SK-N-SH (cell line): ENCODE measurements around the gene CHD5. TPM values are rescaled to one million over a fixed set of nuclear protein-coding genes. Genes with fewer than 3 reads are reported as not detected.

ENCODE experiments used
- CTCF ChIA-PET: fragments of 300-600, 350-600 bp; formaldehyde crosslinking; extraction: SDS; loops from one replicate; lab custom pipeline; 2021; lab: Yijun Ruan, JAX
- POLR2A ChIA-PET: fragments of 350-600 bp; sonication (Branson Sonifier 250); formaldehyde crosslinking; extraction: SDS; loops from one replicate; lab custom pipeline; 2020; ENCODE audit warnings: antibody characterized with exemption, inconsistent platforms; lab: Yijun Ruan, JAX
- DNase-seq: peaks from one replicate; pipeline ENCODE4 v3.0.0; 2012
- H2AFZ ChIP-seq: fragments of 200-600 bp; sonication (generic); 2 replicates; pipeline ENCODE4 v1.8.1; 2016; ENCODE audit warnings: antibody characterized with exemption, mild to moderate bottlenecking, low read depth
- H3F3A ChIP-seq: fragments of 200-600 bp; sonication (generic); replicated peaks from 2 replicates; pipeline ENCODE3; 2016; ENCODE audit warnings: antibody characterized with exemption, mild to moderate bottlenecking; ENCODE audit not compliant: insufficient read depth
- H3K27ac ChIP-seq, 2 experiments: fragments of 200-500 bp in 1 of 2; fragments of 200-600 bp in 1 of 2; sonication (Bioruptor generic) in 1 of 2; sonication (generic), shearing (Covaris generic) in 1 of 2; 2 replicates each; pipeline versions ENCODE4 v1.5.1 to v1.6.1; 2014 to 2016; ENCODE audit warnings: low read depth in 2 of 2, inconsistent platforms in 1 of 2, low read length in 1 of 2, mild to moderate bottlenecking in 1 of 2, mixed read lengths in 1 of 2
- H3K27me3 ChIP-seq: fragments of 200-600 bp; sonication (generic), shearing (Covaris generic); 2 replicates; pipeline ENCODE4 v1.6.1; 2016; ENCODE audit warnings: mixed run types; ENCODE audit not compliant: insufficient read depth
- H3K36me3 ChIP-seq, 2 experiments: fragments of 200-500 bp in 1 of 2; fragments of 200-600 bp in 1 of 2; sonication (Bioruptor generic) in 1 of 2; sonication (generic) in 1 of 2; replicated peaks in 1 of 2; 2 replicates each; pipeline versions ENCODE3 to v1.5.1; 2014 to 2016; ENCODE audit warnings: low read length in 1 of 2, mild to moderate bottlenecking in 1 of 2; ENCODE audit not compliant: insufficient read depth in 2 of 2, control insufficient read depth in 1 of 2
- H3K4me1 ChIP-seq, 2 experiments: fragments of 200-500 bp in 1 of 2; fragments of 200-600 bp in 1 of 2; sonication (Bioruptor generic) in 1 of 2; sonication (generic), shearing (Covaris generic) in 1 of 2; 2 replicates each; pipeline versions ENCODE4 v1.5.1 to v1.6.1; 2014 to 2016; ENCODE audit warnings: low read depth in 1 of 2, low read length in 1 of 2, mixed run types in 1 of 2; ENCODE audit not compliant: insufficient read depth in 2 of 2, control insufficient read depth in 1 of 2
- H3K4me2 ChIP-seq: fragments of 200-600 bp; sonication (generic), shearing (Covaris generic); 2 replicates; pipeline ENCODE4 v1.6.1; 2017; ENCODE audit warnings: mixed run types
- H3K4me3 ChIP-seq, 2 experiments: fragments of 200-500 bp in 1 of 2; fragments of 200-600 bp in 1 of 2; sonication (Bioruptor generic) in 1 of 2; sonication (generic), shearing (Covaris generic) in 1 of 2; 2 replicates each; pipeline versions ENCODE4 v1.5.1 to v1.8.1; 2014 to 2016; ENCODE audit warnings: low read depth in 2 of 2, inconsistent platforms in 1 of 2, low read length in 1 of 2, mild to moderate bottlenecking in 1 of 2, mixed read lengths in 1 of 2, moderate library complexity in 1 of 2
- H3K79me2 ChIP-seq: fragments of 200-600 bp; sonication (generic); 2 replicates; pipeline ENCODE4 v1.8.1; 2017; ENCODE audit warnings: mild to moderate bottlenecking; ENCODE audit not compliant: insufficient read depth
- H3K9ac ChIP-seq: fragments of 200-600 bp; sonication (generic); 2 replicates; pipeline ENCODE4 v1.6.1; 2017; ENCODE audit warnings: mixed run types
- H3K9me2 ChIP-seq: fragments of 200-600 bp; sonication (generic); 2 replicates; pipeline ENCODE4 v1.6.1; 2017; ENCODE audit warnings: mixed run types
- H3K9me3 ChIP-seq: fragments of 200-600 bp; sonication (generic); 2 replicates; pipeline ENCODE4 v1.6.1; 2017; ENCODE audit warnings: mixed run types, mild to moderate bottlenecking, moderate library complexity
- H4K20me1 ChIP-seq: fragments of 200-600 bp; sonication (generic); 2 replicates; pipeline ENCODE4 v1.6.1; 2017; ENCODE audit warnings: mild to moderate bottlenecking, mixed run types; ENCODE audit not compliant: insufficient read depth
- CHD2 ChIP-seq: fragments of 150-350 bp; IDR thresholded peaks from 2 replicates; pipeline ENCODE4 v1.6.1; 2018; ENCODE audit warnings: low read length; ENCODE audit not compliant: partially characterized antibody
- ELF1 ChIP-seq: IDR thresholded peaks from 2 replicates; pipeline ENCODE4 v1.4.0; 2012
- EP300 ChIP-seq, 2 experiments: IDR thresholded peaks; 2 replicates each; pipeline versions ENCODE4 v1.4.0 to v1.6.1; 2012; ENCODE audit warnings: borderline replicate concordance in 1 of 2, low read depth in 1 of 2, low read length in 1 of 2
- FOSL2 ChIP-seq: IDR thresholded peaks from 2 replicates; pipeline ENCODE4 v1.4.0; 2012; ENCODE audit warnings: low read depth, mild to moderate bottlenecking, moderate library complexity, borderline replicate concordance
- PBX3 ChIP-seq: IDR thresholded peaks from 2 replicates; pipeline ENCODE4; 2012
- TAF1 ChIP-seq: IDR thresholded peaks from 2 replicates; pipeline ENCODE4 v1.6.1; 2012; ENCODE audit warnings: low read depth, mild to moderate bottlenecking, low read length, moderate library complexity, borderline replicate concordance
- TEAD4 ChIP-seq: IDR thresholded peaks from 2 replicates; pipeline ENCODE4 v1.4.0; 2012; ENCODE audit warnings: mild to moderate bottlenecking, borderline replicate concordance; ENCODE audit not compliant: insufficient read depth
- USF1 ChIP-seq: IDR thresholded peaks from 2 replicates; pipeline ENCODE4 v1.4.0; 2012; ENCODE audit warnings: low read depth, borderline replicate concordance
- WGBS: methylation state at CpG from one replicate; pipeline ENCODE4 v1.1.6; 2017; ENCODE audit warnings: low lambda C conversion rate; 5-methylcytosine and 5-hydroxymethylcytosine counted together
- polyA plus RNA-seq, 3 experiments: library from polyadenylated mRNA; depleted of rRNA; stranded (reverse); fragments of >200 nt; gene quantifications; 2 replicates each; pipeline ENCODE4 v1.2.3, GENCODE V29; 2012
- TF ChIP-seq, protein P1 (sequence below): fragments of 150-350 bp; IDR thresholded peaks from 2 replicates; pipeline ENCODE4 v1.6.1; 2017; ENCODE audit warnings: antibody characterized with exemption, low read length, low read depth, borderline replicate concordance

CHD5 gene
- polyA plus RNA-seq, 1 of the 3 experiments (the other 2 are of a cell fraction) = 0.26 TPM

- Histone ChIP-seq H3K27ac (no peak overlapping the region), H3F3A (no peaks in the 10 kb centered on the region), H3K4me3 (no peak overlapping the region), H3K36me3 (peaks cover 0 to 11% of the 10 kb centered on the region in 2 experiments), H3K9ac (no peak overlapping the region), H3K4me2 (no peak overlapping the region), H3K9me2 (no peaks in the 10 kb centered on the region), H3K4me1 (peaks cover 0 to 18% of the 10 kb centered on the region in 2 experiments; a peak in 1 of 4 replicates), H3K9me3 (no peaks in the 10 kb centered on the region), H3K79me2 (no peaks in the 10 kb centered on the region), H4K20me1 (no peaks in the 10 kb centered on the region), H2AFZ (no peak overlapping the region), H3K27me3 (no peaks in the 10 kb centered on the region)
- CTCF ChIA-PET = interaction anchor here (0.7 to 5.1 kb wide), 17 partner anchors 9 to 267 kb away, joined by 3 to 43 read pairs (median 6); partner anchors contain the start of gene RPL22
- no peak for DNase-seq
- POLR2A ChIA-PET = interaction anchor here (1.4 to 1.6 kb wide), 3 partner anchors 9 to 34 kb away, joined by 3 to 6 read pairs (median 4); partner anchors contain the start of gene ICMT
- TF ChIP-seq, protein P1, sequence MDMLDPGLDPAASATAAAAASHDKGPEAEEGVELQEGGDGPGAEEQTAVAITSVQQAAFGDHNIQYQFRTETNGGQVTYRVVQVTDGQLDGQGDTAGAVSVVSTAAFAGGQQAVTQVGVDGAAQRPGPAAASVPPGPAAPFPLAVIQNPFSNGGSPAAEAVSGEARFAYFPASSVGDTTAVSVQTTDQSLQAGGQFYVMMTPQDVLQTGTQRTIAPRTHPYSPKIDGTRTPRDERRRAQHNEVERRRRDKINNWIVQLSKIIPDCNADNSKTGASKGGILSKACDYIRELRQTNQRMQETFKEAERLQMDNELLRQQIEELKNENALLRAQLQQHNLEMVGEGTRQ = no peak
- no peak for TF ChIP-seq TEAD4
- TF ChIP-seq TAF1 = no peak
- TF ChIP-seq FOSL2 = no peak
- TF ChIP-seq EP300 (IDR thresholded peaks at IDR 0.05; ENCODE audit: borderline replicate concordance in 1 of 2, low read depth in 1 of 2, low read length in 1 of 2) = no peak
- no peak for TF ChIP-seq PBX3
- TF ChIP-seq ELF1 = no peak
- TF ChIP-seq USF1 = no peak
- no peak for TF ChIP-seq CHD2
- WGBS = 96% methylated on average over 17 of the region's 29 CpGs
Observed at GRCh38 chr1:6210591-6211355, 30.7 kb upstream of the CHD5 start.
